ENCODE data around the gene RAB5A. TPM values are rescaled to one million over a fixed set of nuclear protein-coding genes. Genes with fewer than 3 reads are reported as not detected.

Gene RAB5A
- total RNA-seq, 1 donor from 2014 or later = 55.0 TPM

DNA sequence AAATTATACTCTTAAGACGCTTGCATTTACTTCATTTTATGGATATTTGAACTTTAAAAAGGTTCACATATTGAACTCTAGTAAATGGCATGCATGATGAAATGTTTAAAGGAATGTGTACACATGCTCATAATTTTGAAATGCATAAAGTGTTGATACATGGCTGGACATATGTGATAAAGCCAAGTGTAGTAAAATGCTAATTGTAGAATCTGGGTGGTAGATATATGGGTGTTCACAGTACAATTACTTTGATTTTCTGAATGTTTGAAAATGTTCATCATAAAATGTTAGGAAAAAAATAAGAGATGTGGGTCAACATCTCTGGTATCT lies 8.6 kb upstream of the RAB5A start:
- H3K9me3 Mint-ChIP-seq = peaks cover 9% of the 10 kb centered on the region
- H3K4me1 Mint-ChIP-seq (ENCODE audit: unreplicated experiment) = no peaks in the 10 kb centered on the region
- H3K4me3 Mint-ChIP-seq = no peak overlapping the region
- no peak overlapping the region for H3K27ac Mint-ChIP-seq
- DNase-seq (ENCODE audit: extremely low spot score, unreplicated experiment) = no peak
- no peaks in the 10 kb centered on the region for H3K36me3 Mint-ChIP-seq
- no peaks in the 10 kb centered on the region for H3K27me3 Mint-ChIP-seq
- TF ChIP-seq, protein P1, sequence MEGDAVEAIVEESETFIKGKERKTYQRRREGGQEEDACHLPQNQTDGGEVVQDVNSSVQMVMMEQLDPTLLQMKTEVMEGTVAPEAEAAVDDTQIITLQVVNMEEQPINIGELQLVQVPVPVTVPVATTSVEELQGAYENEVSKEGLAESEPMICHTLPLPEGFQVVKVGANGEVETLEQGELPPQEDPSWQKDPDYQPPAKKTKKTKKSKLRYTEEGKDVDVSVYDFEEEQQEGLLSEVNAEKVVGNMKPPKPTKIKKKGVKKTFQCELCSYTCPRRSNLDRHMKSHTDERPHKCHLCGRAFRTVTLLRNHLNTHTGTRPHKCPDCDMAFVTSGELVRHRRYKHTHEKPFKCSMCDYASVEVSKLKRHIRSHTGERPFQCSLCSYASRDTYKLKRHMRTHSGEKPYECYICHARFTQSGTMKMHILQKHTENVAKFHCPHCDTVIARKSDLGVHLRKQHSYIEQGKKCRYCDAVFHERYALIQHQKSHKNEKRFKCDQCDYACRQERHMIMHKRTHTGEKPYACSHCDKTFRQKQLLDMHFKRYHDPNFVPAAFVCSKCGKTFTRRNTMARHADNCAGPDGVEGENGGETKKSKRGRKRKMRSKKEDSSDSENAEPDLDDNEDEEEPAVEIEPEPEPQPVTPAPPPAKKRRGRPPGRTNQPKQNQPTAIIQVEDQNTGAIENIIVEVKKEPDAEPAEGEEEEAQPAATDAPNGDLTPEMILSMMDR (conservative IDR thresholded peaks at IDR 0.05) = no peak

DNA sequence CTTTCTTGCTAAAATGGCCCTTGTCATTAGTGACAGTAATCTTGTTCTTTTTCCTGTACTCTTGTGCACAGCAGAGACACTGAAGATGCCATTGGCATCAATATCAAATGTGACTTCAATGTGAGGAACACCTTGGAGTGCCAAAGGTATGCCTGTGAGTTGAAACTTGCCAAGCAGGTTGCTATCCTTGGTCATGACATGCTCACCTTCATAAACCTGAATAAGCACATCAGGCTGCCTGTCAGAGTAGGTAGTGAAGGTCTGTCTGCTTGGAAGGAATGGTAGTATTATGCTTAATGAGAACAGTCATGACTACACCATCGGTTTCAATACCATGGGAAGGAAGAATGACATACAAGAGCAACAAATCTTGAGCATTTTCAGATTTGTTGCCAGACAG lies 6.3 kb upstream of the RAB5A start:
- TF ChIP-seq, protein P1 (conservative IDR thresholded peaks at IDR 0.05) = no peak
- peaks cover 5% of the 10 kb centered on the region for H3K9me3 Mint-ChIP-seq

DNA sequence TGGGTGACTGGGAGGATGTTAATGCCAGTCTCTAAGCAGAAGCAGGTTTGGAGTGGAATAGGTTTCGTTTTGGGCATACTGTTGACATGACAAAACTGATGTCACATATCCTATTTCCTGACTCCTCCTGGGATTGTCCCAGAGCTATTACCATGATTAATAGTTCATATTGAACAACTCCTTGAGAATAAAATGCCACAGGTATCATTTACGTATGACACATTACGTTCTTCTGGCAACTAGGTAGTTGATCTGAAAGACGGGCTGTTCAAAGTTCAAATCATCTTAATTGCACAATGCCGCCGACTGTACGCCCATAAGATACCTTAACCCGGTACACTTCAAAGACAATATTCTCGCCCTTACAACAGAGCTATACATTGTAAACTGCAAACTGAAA lies 1.4 kb upstream of the RAB5A start:
- Mint-ChIP-seq H3K9me3 (peaks cover 2% of the 10 kb centered on the region), H3K27me3 (no peaks in the 10 kb centered on the region), H3K4me1 (ENCODE audit: unreplicated experiment) (peaks cover 15% of the 10 kb centered on the region), H3K27ac (peak overlapping the region; percentile 100), H3K36me3 (peaks cover 10% of the 10 kb centered on the region), H3K4me3 (peak overlapping the region; percentile 99)
- no peak for DNase-seq (ENCODE audit: extremely low spot score, unreplicated experiment)
- TF ChIP-seq, protein P1 (conservative IDR thresholded peaks at IDR 0.05) = no peak

More for the DNA sequence above, 6.3 kb upstream of the RAB5A start:
- Mint-ChIP-seq H3K27ac (no peak overlapping the region), H3K27me3 (no peaks in the 10 kb centered on the region), H3K4me1 (ENCODE audit: unreplicated experiment) (no peaks in the 10 kb centered on the region), H3K36me3 (no peaks in the 10 kb centered on the region), H3K4me3 (no peak overlapping the region)
- no peak for DNase-seq (ENCODE audit: extremely low spot score, unreplicated experiment)

DNA sequence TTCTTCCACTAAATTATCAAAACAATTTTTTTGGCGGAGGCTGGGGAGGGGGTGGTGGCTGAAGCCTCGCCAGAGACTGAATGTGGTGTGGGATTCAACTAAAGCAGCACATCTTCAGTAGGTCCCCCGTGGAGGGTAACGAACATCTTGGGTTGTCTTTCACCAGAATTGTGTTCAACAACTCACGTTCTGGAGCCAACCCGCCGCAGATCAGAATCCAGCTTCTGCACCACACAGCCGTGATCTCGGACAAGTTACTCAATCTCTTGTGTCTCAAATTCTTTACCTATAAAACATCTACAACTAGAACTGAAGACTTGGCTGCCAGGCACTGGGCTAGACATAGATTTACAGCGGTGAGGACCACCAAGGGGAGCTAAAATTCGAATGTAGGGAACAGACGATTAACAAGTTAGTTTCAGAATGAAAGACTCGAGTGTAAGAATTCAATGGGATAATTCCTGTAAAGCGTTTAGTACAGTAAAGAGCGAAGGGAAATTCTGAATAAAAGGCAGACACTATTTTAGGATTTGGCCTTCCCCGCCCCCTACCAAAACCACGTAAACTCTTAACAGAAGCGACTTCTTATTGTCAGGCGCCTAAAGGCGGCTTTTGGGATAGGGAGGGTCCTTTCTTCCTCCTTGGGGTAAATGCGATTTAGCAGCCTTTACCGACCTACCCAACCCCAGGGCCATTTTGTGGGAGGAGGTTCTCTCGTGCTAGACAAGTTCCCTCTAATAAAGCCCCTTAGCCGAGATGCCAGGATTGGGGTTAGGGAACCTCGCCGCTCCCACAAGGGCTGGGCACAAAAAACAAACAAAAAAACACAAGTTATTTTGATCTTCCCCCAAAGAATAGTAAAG lies 697 bp upstream of the RAB5A start:
- no peak for DNase-seq (ENCODE audit: extremely low spot score, unreplicated experiment)
- H3K27me3 Mint-ChIP-seq = no peaks in the 10 kb centered on the region
- no peaks in the 10 kb centered on the region for H3K9me3 Mint-ChIP-seq

DNA sequence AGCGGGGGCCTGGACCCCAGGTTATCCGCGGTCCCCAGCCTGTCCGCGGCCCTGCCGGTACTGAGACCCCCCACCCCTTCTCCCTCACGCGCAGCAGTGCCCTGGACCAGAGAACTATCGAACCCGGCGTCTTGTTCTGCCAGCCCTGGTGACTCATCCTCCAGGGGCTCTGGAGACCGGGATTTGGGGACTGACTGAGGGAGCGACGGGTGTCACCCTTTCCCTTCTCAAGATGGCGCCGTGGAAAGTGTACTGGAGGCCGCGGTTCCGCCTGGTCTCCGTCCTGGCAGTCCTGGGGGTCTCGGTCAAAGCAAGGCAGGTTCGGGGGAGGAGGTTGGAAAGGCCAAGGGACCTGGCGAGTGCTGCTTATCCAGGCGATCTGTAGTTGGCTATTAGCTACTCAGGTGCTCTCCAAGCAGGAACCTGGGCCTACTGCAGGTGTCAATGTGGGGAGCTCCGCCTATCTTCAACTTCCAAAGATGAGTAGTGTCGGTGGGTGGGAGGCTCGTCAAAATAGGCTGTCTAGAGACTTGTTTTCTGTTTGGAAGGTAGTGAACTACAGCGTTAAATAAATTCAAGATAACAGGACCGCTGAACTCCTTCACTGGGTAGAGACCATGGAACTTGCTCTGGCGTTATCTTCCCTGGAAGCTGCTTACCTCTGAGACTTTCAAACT lies 790 bp downstream of the RAB5A start:
- TF ChIP-seq, protein P1 (conservative IDR thresholded peaks at IDR 0.05) = no peak
- H3K4me3 Mint-ChIP-seq = peak overlapping the region; percentile 99
- H3K27me3 Mint-ChIP-seq = no peaks in the 10 kb centered on the region
- no peaks in the 10 kb centered on the region for H3K9me3 Mint-ChIP-seq
- H3K36me3 Mint-ChIP-seq = peaks cover 20% of the 10 kb centered on the region
- DNase-seq (ENCODE audit: extremely low spot score, unreplicated experiment) = peak; percentile 69
- H3K4me1 Mint-ChIP-seq (ENCODE audit: unreplicated experiment) = peaks cover 20% of the 10 kb centered on the region
- peak overlapping the region; percentile 100 for H3K27ac Mint-ChIP-seq

More for the DNA sequence above, 697 bp upstream of the RAB5A start:
- Mint-ChIP-seq H3K36me3 (peaks cover 14% of the 10 kb centered on the region), H3K4me1 (ENCODE audit: unreplicated experiment) (peaks cover 15% of the 10 kb centered on the region), H3K4me3 (peak overlapping the region; percentile 99), H3K27ac (peak overlapping the region; percentile 100)
- TF ChIP-seq, protein P1 (conservative IDR thresholded peaks at IDR 0.05) = no peak
